A673 (cell line): ENCODE data around the gene ARL3. TPM values are rescaled to one million over a fixed set of nuclear protein-coding genes. Genes with fewer than 3 reads are reported as not detected.
A peak's percentile ranks its signal among the peaks of the same experiment; 100 is the strongest.

Experiments used
- BruUV-seq: library from RNA; stranded (reverse); fragments of 400-500 nt; replicated peaks from 2 replicates; lab custom pipeline; 2021; lab: Mats Ljungman, UMichigan
- CTCF ChIA-PET: fragments of 300-600 bp; sonication (Branson Sonifier 250); formaldehyde crosslinking; loops from one replicate; lab custom pipeline; 2022; ENCODE audit warnings: antibody characterized with exemption; lab: Charles Lee
- POLR2A ChIA-PET: fragments of 300-600 bp; sonication (Branson Sonifier 250); formaldehyde crosslinking; loops from one replicate; lab custom pipeline; 2022; ENCODE audit warnings: antibody characterized with exemption; ENCODE audit not compliant: low non-redundant PET; lab: Charles Lee
- DNase-seq: peaks from one replicate; pipeline ENCODE4 v3.0.0-alpha.2; 2015; ENCODE audit warnings: low spot score
- H3K27ac ChIP-seq: fragments of 200-600 bp; sonication (generic); 2 replicates; pipeline ENCODE4 v1.5.1; 2016; ENCODE audit warnings: mixed run types, low read depth, mild to moderate bottlenecking, mixed read lengths, antibody characterized with exemption, low read length; ENCODE audit not compliant: poor library complexity, severe bottlenecking
- H3K27me3 ChIP-seq: fragments of 200-600 bp; sonication (generic); replicated peaks from 2 replicates; pipeline ENCODE4 v1.6.1; 2017; ENCODE audit warnings: mixed run types, low read depth, mild to moderate bottlenecking, mixed read lengths, antibody characterized with exemption, low read length; ENCODE audit not compliant: insufficient read depth, poor library complexity
- H3K36me3 ChIP-seq: fragments of 200-600 bp; sonication (generic); 2 replicates; pipeline ENCODE4 v1.6.1; 2016; ENCODE audit warnings: mixed run types, mild to moderate bottlenecking, mixed read lengths, antibody characterized with exemption, low read length; ENCODE audit not compliant: insufficient read depth, poor library complexity, severe bottlenecking
- H3K4me1 ChIP-seq: fragments of 200-600 bp; sonication (generic); 2 replicates; pipeline ENCODE4 v1.6.1; 2017; ENCODE audit warnings: mixed run types, mild to moderate bottlenecking, mixed read lengths, antibody characterized with exemption, low read length; ENCODE audit not compliant: insufficient read depth, poor library complexity, severe bottlenecking
- H3K4me3 ChIP-seq: fragments of 200-600 bp; sonication (generic); 2 replicates; pipeline ENCODE4 v1.5.1; 2016; ENCODE audit warnings: low read depth, mixed run types, mild to moderate bottlenecking, mixed read lengths, low read length; ENCODE audit not compliant: poor library complexity, severe bottlenecking
- H3K9me3 ChIP-seq: fragments of 200-600 bp; sonication (generic); 2 replicates; pipeline ENCODE4 v1.6.1; 2016; ENCODE audit warnings: mixed run types, low read depth, mild to moderate bottlenecking, mixed read lengths, antibody characterized with exemption, low read length; ENCODE audit not compliant: poor library complexity, severe bottlenecking
- CTCF ChIP-seq: fragments of 300-800, 200-600 bp; sonication (generic); conservative IDR thresholded peaks from 2 replicates; pipeline ENCODE4 v1.5.1; 2017; ENCODE audit warnings: low read depth, mild to moderate bottlenecking, antibody characterized with exemption, low read length, moderate library complexity, mixed read lengths
- EZH2 ChIP-seq: fragments of 200-600 bp; sonication (generic); IDR thresholded peaks from 2 replicates; pipeline ENCODE4 v1.6.1; 2017; ENCODE audit warnings: borderline replicate concordance, low read depth, mild to moderate bottlenecking, mixed read lengths, antibody characterized with exemption, low read length; ENCODE audit not compliant: poor library complexity, severe bottlenecking
- intact Hi-C: fragments of 100-400 bp; cut with micrococcal nuclease; formaldehyde crosslinking; loops from one replicate; pipeline ENCODE4 v1.10.0; 2022; ENCODE audit not compliant: unreplicated experiment
- total RNA-seq: library from RNA; stranded (reverse); gene quantifications from 2 replicates; pipeline ENCODE4 v1.2.3, GENCODE V29; 2021

The ARL3 gene
- total RNA-seq, 1 experiment from 2014 or later = 14.9 TPM

DNA sequence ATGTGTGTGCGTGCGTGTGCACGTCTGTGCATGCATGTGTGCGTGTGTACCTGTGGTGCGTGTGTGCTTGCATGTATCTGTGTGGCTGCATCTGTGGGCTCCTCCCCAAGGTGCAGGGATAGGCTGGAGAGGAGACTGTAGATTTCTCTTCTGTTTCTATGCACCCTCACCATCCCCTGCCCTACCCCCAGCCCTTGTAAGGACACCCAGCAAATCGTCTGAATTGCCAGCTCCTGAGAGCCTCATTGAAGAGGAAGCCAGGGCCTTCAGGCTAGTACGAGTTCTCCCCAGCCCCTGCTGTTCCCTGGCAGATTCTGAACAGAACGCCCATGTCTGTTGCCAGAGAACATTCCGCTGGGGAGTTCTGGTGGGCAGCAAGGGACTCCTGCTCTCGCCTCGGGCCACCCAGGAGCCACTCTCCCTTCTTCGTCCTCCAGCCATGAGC, 86.9 kb downstream of the ARL3 start:
- no peaks in the 10 kb centered on the region for H3K27me3 ChIP-seq
- no peaks in the 10 kb centered on the region for H3K36me3 ChIP-seq
- no peaks in the 10 kb centered on the region for H3K9me3 ChIP-seq
- H3K27ac ChIP-seq = peak overlapping the region; percentile 67
- CTCF ChIA-PET = no interaction called here
- DNase-seq = no peak
- no TSS peak for BruUV-seq
- no peak for TF ChIP-seq EZH2
- TF ChIP-seq CTCF = no peak
- intact Hi-C loops = no loop called here
- no peak overlapping the region for H3K4me3 ChIP-seq
- no peaks in the 10 kb centered on the region for H3K4me1 ChIP-seq
- POLR2A ChIA-PET = interaction anchor here (0.6 kb wide), 1 partner anchor 48 kb away, joined by 3 read pairs; no protein-coding TSS in a partner anchor

GRCh38 chr10:102626026-102626685, 88.0 kb downstream of the ARL3 start:
- DNase-seq = no peak
- POLR2A ChIA-PET = no interaction called here
- H3K9me3 ChIP-seq = no peaks in the 10 kb centered on the region
- no peaks in the 10 kb centered on the region for H3K4me1 ChIP-seq
- intact Hi-C loops = no loop called here
- no peak overlapping the region for H3K4me3 ChIP-seq
- H3K27me3 ChIP-seq = no peaks in the 10 kb centered on the region
- no TSS peak for BruUV-seq
- TF ChIP-seq EZH2 = no peak
- no peak for TF ChIP-seq CTCF
- CTCF ChIA-PET = no interaction called here
- H3K36me3 ChIP-seq = no peaks in the 10 kb centered on the region
- H3K27ac ChIP-seq = no peak overlapping the region

GRCh38 chr10:102624751-102625645, 89.2 kb downstream of the ARL3 start:
- Histone ChIP-seq H3K4me1 (no peaks in the 10 kb centered on the region), H3K27ac (no peak overlapping the region), H3K27me3 (no peaks in the 10 kb centered on the region), H3K4me3 (no peak overlapping the region), H3K36me3 (no peaks in the 10 kb centered on the region), H3K9me3 (no peaks in the 10 kb centered on the region)
- ChIA-PET CTCF (no interaction called here), POLR2A (no interaction called here)
- no TSS peak for BruUV-seq
- no peak for TF ChIP-seq CTCF
- TF ChIP-seq EZH2 = no peak
- intact Hi-C loops = no loop called here
- no peak for DNase-seq
